OCI-LY3 (cell line): ENCODE results near the gene NDUFB10.

Experiments used
- CTCF ChIP-seq: fragments of 200-600, 300-600 bp; sonication (generic); IDR thresholded peaks from 2 replicates; pipeline ENCODE4 v1.5.1; 2014; ENCODE audit warnings: antibody characterized with exemption, low read length, low read depth
- EZH2phosphoT487 ChIP-seq: fragments of 200-600 bp; shearing (Covaris generic); IDR thresholded peaks from 2 replicates; pipeline ENCODE4 v1.6.1; 2018; ENCODE audit warnings: antibody characterized with exemption, mixed run types, low read depth

DNA sequence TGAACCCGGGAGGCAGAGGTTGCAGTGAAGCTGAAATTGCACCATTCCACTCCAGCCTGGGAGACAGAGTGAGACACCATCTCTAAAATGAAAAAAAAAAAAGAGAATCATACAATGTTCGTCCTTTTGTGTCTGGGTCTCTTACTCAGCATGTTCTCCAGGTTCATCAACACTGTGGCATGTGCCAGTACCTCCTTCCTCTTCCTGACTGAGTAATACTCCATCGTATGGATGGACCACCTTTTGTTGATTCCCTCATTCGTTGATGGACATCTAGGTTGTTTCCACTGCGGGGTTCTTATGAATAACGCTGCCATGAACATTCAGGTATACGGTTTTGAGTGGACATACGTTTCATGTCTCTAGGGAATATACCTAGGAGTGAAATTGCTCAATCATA is 37.0 kb upstream of the NDUFB10 start:
- no peak for TF ChIP-seq CTCF
- no peak for TF ChIP-seq EZH2phosphoT487
